Measurements from ENCODE around the gene SNRNP48. TPM values are rescaled to one million over a fixed set of nuclear protein-coding genes. Genes with fewer than 3 reads are reported as not detected.

SNRNP48 gene, protein sequence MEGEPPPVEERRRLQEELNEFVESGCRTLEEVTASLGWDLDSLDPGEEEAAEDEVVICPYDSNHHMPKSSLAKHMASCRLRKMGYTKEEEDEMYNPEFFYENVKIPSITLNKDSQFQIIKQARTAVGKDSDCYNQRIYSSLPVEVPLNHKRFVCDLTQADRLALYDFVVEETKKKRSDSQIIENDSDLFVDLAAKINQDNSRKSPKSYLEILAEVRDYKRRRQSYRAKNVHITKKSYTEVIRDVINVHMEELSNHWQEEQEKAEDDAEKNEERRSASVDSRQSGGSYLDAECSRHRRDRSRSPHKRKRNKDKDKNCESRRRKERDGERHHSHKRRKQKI
- total RNA-seq (2022; extraction: Qiagen RNA extraction), result 8.4 to 11.0 TPM (median 10.2 TPM) in 5 replicates

GRCh38 chr6:7589949-7590917 is at the start of gene SNRNP48:
Gene SNRNP48 (plus strand): TSS chr6:7590198. CDS start chr6:7590258, 60 bp downstream.

GRCh38 chr6:7541175-7542064 is 48.6 kb upstream of the SNRNP48 start, which contains the start of gene DSP:
Gene DSP (plus strand): TSS chr6:7541671. CDS start chr6:7541916, 245 bp downstream.

Other genes with a start within 250 kb of the SNRNP48 start
- not detected in 5 replicates for gene CAGE1, start 200.5 kb upstream of the SNRNP48 start, total RNA-seq (2022; extraction: Qiagen RNA extraction)
- gene RIOK1, start 200.4 kb upstream of the SNRNP48 start, total RNA-seq (2022; extraction: Qiagen RNA extraction), result 11.1 to 15.1 TPM (median 11.4 TPM) in 5 replicates
- gene DSP, start 48.5 kb upstream of the SNRNP48 start, total RNA-seq (2022; extraction: Qiagen RNA extraction), result 31.5 to 60.6 TPM (median 41.5 TPM) in 5 replicates
- gene BMP6, start 135.9 kb downstream of the SNRNP48 start, total RNA-seq (2022; extraction: Qiagen RNA extraction), result 13.4 to 20.4 TPM (median 18.7 TPM) in 5 replicates

Measured in A549 treated with Hydrocortisone at 1 μM for 4 hours (cell line).